Endothelial cell of umbilical vein (primary cell): Measurements from ENCODE around the gene ACOT11. TPM values are rescaled to one million over a fixed set of nuclear protein-coding genes. Genes with fewer than 3 reads are reported as not detected.

ENCODE experiments used
- BruUV-seq: library from RNA; stranded (reverse); fragments of 400-500 nt; replicated peaks from 2 replicates; lab custom pipeline; 2021; lab: Mats Ljungman, UMichigan
- CTCF ChIA-PET: fragments of 300-600, 350-600 bp; sonication (Branson Sonifier 250); formaldehyde crosslinking; loops from one replicate; lab custom pipeline; 2021; ENCODE audit warnings: antibody characterized with exemption, inconsistent platforms; lab: Charles Lee
- POLR2A ChIA-PET: fragments of 300-600, 350-600 bp; sonication (Branson Sonifier 250); formaldehyde crosslinking; loops from one replicate; lab custom pipeline; 2021; ENCODE audit warnings: antibody characterized with exemption, inconsistent platforms; lab: Charles Lee
- DNase-seq: peaks from one replicate; pipeline ENCODE4 v3.0.0-alpha.2; 2011; ENCODE audit warnings: low read depth, low spot score
- FAIRE-seq: peaks from 2 replicates; lab custom pipeline; 2011; peaks lifted over from hg19 to GRCh38; lab: Jason Lieb, UNC
- H2AFZ ChIP-seq: 2 replicates; pipeline ENCODE4 v1.6.0; 2012; ENCODE audit warnings: low read depth, low read length, control low read depth, inconsistent platforms
- H3K27ac ChIP-seq: 2 replicates; pipeline ENCODE4 v1.5.1; 2011; ENCODE audit warnings: low read depth, mild to moderate bottlenecking, control low read depth, low read length, moderate library complexity; ENCODE audit not compliant: insufficient read depth
- H3K27me3 ChIP-seq, 2 experiments: 2 replicates each; pipeline versions ENCODE4 v1.6.0 to v1.6.1; 2011; ENCODE audit warnings: low read length in 2 of 2, mixed read lengths in 1 of 2; ENCODE audit not compliant: control insufficient read depth in 2 of 2, insufficient read depth in 2 of 2
- H3K36me3 ChIP-seq, 2 experiments: 2 replicates in 1 of 2; 3 replicates in 1 of 2; pipeline ENCODE4 v1.5.1; 2011; ENCODE audit warnings: low read length in 2 of 2, mild to moderate bottlenecking in 1 of 2, moderate library complexity in 1 of 2; ENCODE audit not compliant: control insufficient read depth in 2 of 2, insufficient read depth in 2 of 2; ENCODE audit errors: extremely low read depth in 1 of 2
- H3K4me1 ChIP-seq: 3 replicates; pipeline ENCODE4 v1.5.1; 2011; ENCODE audit warnings: mild to moderate bottlenecking, low read length; ENCODE audit not compliant: control insufficient read depth, insufficient read depth; ENCODE audit errors: extremely low read depth
- H3K4me2 ChIP-seq: 2 replicates; pipeline ENCODE4 v1.6.1; 2011; ENCODE audit warnings: low read length, control low read depth, mixed read lengths; ENCODE audit not compliant: insufficient read depth
- H3K4me3 ChIP-seq, 3 experiments: fragments of 200-600 bp in 1 of 3; sonication (generic), shearing (Covaris generic) in 1 of 3; replicated peaks in 1 of 3; 2 replicates each; pipeline ENCODE4 v1.5.1; 2011 to 2016; ENCODE audit warnings: control low read depth in 3 of 3, low read length in 3 of 3, mild to moderate bottlenecking in 2 of 3, inconsistent platforms in 1 of 3, low read depth in 1 of 3, moderate library complexity in 1 of 3; ENCODE audit not compliant: insufficient read depth in 1 of 3
- H3K79me2 ChIP-seq: 2 replicates; pipeline ENCODE4 v1.6.0; 2012; ENCODE audit warnings: low read length, inconsistent platforms; ENCODE audit not compliant: control insufficient read depth, insufficient read depth
- H3K9ac ChIP-seq: replicated peaks from 2 replicates; pipeline ENCODE3; 2011; ENCODE audit warnings: low read length, control low read depth; ENCODE audit not compliant: insufficient read depth; ENCODE audit errors: extremely low read depth
- H3K9me1 ChIP-seq: replicated peaks from 3 replicates; pipeline ENCODE4 v1.6.0; 2011; ENCODE audit warnings: mild to moderate bottlenecking, low read length; ENCODE audit not compliant: control insufficient read depth, insufficient read depth; ENCODE audit errors: extremely low read depth
- H3K9me3 ChIP-seq: replicated peaks from 2 replicates; pipeline ENCODE4 v1.5.1; 2012; ENCODE audit warnings: low read length, inconsistent platforms; ENCODE audit not compliant: control insufficient read depth, insufficient read depth
- H4K20me1 ChIP-seq: replicated peaks from 2 replicates; pipeline ENCODE3; 2011; ENCODE audit warnings: mild to moderate bottlenecking, low read length; ENCODE audit not compliant: control insufficient read depth, insufficient read depth; ENCODE audit errors: extremely low read depth
- EZH2 ChIP-seq: IDR thresholded peaks from 2 replicates; pipeline ENCODE4 v1.6.1; 2012; ENCODE audit warnings: borderline replicate concordance, low read depth, mild to moderate bottlenecking, moderate library complexity, low read length, inconsistent platforms; ENCODE audit not compliant: severe bottlenecking
- FOS ChIP-seq: IDR thresholded peaks from 2 replicates; pipeline ENCODE4 v1.6.1; 2011; ENCODE audit warnings: mild to moderate bottlenecking, low read length, moderate library complexity, borderline replicate concordance; ENCODE audit not compliant: insufficient read depth
- GATA2 ChIP-seq: IDR thresholded peaks from 2 replicates; pipeline ENCODE4 v1.7.0; 2011; ENCODE audit warnings: low read depth, mild to moderate bottlenecking, moderate library complexity, mixed read lengths, low read length; ENCODE audit not compliant: insufficient read length, insufficient read depth
- JUN ChIP-seq: IDR thresholded peaks from 2 replicates; pipeline ENCODE4 v1.6.1; 2011; ENCODE audit warnings: borderline replicate concordance, low read depth; ENCODE audit not compliant: insufficient read length, insufficient read depth
- MYC ChIP-seq: IDR thresholded peaks from one replicate; pipeline ENCODE4 v1.6.1; 2011; ENCODE audit warnings: mild to moderate bottlenecking, low read depth, low read length
- POLR2A ChIP-seq: IDR thresholded peaks from 2 replicates; pipeline ENCODE4 v1.6.1; 2012; ENCODE audit warnings: low read depth, mild to moderate bottlenecking, control low read depth, low read length
- POLR2AphosphoS5 ChIP-seq: IDR thresholded peaks from 2 replicates; pipeline ENCODE4 v1.6.1; 2012; ENCODE audit warnings: low read depth, mild to moderate bottlenecking, control low read depth, low read length, moderate library complexity; ENCODE audit not compliant: insufficient read depth
- dilution Hi-C: fragments of 300-500 bp; cut with MboI; formaldehyde crosslinking; loops from one replicate; pipeline ENCODE4 v1.15.0; 2019; ENCODE audit warnings: low sequenced_read_pairs; ENCODE audit not compliant: extremely low pct_ligation_motif_present
- intact Hi-C: fragments of 100-400 bp; cut with micrococcal nuclease; formaldehyde crosslinking; loops from one replicate; pipeline ENCODE4 v1.10.0; 2022
- polyA plus RNA-seq, 4 experiments: library from polyadenylated mRNA; depleted of rRNA in 3 of 4; stranded (reverse) in 3 of 4; unstranded in 1 of 4; fragments of >200 nt; gene quantifications; 2 replicates each; pipeline versions ENCODE4 v1.2.1 to v1.2.3, GENCODE V29; 2011 to 2012; ENCODE audit warnings: missing spikeins in 1 of 4
- total RNA-seq: library from RNA; stranded (reverse); gene quantifications from 2 replicates; pipeline ENCODE4 v1.2.3, GENCODE V29; 2021
- TF ChIP-seq, protein P1 (sequence below), 2 donors: IDR thresholded peaks; 1 replicate in 1 of 2; 2 replicates in 1 of 2; pipeline ENCODE4 v1.5.1; 2011; ENCODE audit warnings: low read length in 2 of 2, mild to moderate bottlenecking in 2 of 2, moderate library complexity in 2 of 2, control low read depth in 1 of 2, inconsistent platforms in 1 of 2, low read depth in 1 of 2; ENCODE audit not compliant: insufficient read depth in 1 of 2; ENCODE audit errors: extremely low read depth in 1 of 2
- TF ChIP-seq, protein P2 (sequence below): IDR thresholded peaks from 2 replicates; pipeline ENCODE4 v1.6.1; 2011; ENCODE audit not compliant: insufficient read depth, insufficient read length

The ACOT11 gene
- total and polyA plus RNA-seq, 2 donors (not counting 3 experiments of a cell fraction or from before 2014, with no cell fraction given), result 4.5 to 5.4 TPM

DNA sequence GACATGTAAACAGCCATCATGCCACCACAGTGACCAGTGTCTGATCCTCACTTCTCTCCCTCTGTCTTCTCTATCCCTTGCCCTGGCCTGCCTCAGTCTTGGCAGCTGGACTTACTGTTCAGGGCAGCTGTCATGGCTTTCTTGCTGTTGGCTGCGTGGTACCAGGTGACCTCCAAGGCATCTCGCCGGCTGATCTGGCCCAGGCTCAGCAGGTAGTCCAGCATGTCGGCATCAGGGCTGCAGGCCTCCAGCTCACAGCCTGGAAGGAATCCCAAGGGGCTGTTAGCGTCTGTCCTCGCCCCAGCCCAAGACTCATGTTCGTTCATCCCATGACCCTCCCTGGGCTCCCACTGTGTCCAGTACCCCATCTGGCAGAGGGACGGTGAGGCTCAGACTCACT is 71.7 kb downstream of the ACOT11 start:
- Histone ChIP-seq H3K4me3 (no peak overlapping the region), H3K9me1 (no peaks in the 10 kb centered on the region), H4K20me1 (no peaks in the 10 kb centered on the region), H3K4me2 (no peak overlapping the region), H3K9ac (no peak overlapping the region), H3K27ac (no peak overlapping the region), H3K79me2 (no peaks in the 10 kb centered on the region), H3K36me3 (no peaks in the 10 kb centered on the region), H3K27me3 (peaks cover 3% of the 10 kb centered on the region in 2 experiments), H3K9me3 (no peaks in the 10 kb centered on the region), H3K4me1 (no peaks in the 10 kb centered on the region), H2AFZ (no peak overlapping the region)
- no peak for TF ChIP-seq GATA2
- no peak for TF ChIP-seq MYC
- TF ChIP-seq, protein P1, sequence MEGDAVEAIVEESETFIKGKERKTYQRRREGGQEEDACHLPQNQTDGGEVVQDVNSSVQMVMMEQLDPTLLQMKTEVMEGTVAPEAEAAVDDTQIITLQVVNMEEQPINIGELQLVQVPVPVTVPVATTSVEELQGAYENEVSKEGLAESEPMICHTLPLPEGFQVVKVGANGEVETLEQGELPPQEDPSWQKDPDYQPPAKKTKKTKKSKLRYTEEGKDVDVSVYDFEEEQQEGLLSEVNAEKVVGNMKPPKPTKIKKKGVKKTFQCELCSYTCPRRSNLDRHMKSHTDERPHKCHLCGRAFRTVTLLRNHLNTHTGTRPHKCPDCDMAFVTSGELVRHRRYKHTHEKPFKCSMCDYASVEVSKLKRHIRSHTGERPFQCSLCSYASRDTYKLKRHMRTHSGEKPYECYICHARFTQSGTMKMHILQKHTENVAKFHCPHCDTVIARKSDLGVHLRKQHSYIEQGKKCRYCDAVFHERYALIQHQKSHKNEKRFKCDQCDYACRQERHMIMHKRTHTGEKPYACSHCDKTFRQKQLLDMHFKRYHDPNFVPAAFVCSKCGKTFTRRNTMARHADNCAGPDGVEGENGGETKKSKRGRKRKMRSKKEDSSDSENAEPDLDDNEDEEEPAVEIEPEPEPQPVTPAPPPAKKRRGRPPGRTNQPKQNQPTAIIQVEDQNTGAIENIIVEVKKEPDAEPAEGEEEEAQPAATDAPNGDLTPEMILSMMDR (IDR thresholded peaks at IDR 0.05; ENCODE audit: extremely low read depth in 1 of 2, insufficient read depth in 1 of 2, low read depth in 1 of 2, low read length in 2 of 2), result no peak
- TF ChIP-seq FOS, result no peak
- no peak for TF ChIP-seq EZH2
- no peak for TF ChIP-seq JUN
- TF ChIP-seq POLR2AphosphoS5, result no peak
- TF ChIP-seq, protein P2, sequence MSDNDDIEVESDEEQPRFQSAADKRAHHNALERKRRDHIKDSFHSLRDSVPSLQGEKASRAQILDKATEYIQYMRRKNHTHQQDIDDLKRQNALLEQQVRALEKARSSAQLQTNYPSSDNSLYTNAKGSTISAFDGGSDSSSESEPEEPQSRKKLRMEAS, result no peak
- TF ChIP-seq POLR2A, result no peak
- POLR2A ChIA-PET, result no interaction called here
- DNase-seq, result no peak
- CTCF ChIA-PET, result interaction anchor here (1.0 kb wide), 1 partner anchor 12 kb away, joined by 3 read pairs; no protein-coding TSS in a partner anchor
- dilution Hi-C loops, result no loop called here
- no TSS peak for BruUV-seq
- no peak for FAIRE-seq
- intact Hi-C loops, result no loop called here
